ENCODE results near the gene RHCG. TPM values are rescaled to one million over a fixed set of nuclear protein-coding genes. Genes with fewer than 3 reads are reported as not detected.

The RHCG gene
- total RNA-seq (2014; rRNA removed; shearing (Covaris generic)) = not detected in 2 replicates

DNA sequence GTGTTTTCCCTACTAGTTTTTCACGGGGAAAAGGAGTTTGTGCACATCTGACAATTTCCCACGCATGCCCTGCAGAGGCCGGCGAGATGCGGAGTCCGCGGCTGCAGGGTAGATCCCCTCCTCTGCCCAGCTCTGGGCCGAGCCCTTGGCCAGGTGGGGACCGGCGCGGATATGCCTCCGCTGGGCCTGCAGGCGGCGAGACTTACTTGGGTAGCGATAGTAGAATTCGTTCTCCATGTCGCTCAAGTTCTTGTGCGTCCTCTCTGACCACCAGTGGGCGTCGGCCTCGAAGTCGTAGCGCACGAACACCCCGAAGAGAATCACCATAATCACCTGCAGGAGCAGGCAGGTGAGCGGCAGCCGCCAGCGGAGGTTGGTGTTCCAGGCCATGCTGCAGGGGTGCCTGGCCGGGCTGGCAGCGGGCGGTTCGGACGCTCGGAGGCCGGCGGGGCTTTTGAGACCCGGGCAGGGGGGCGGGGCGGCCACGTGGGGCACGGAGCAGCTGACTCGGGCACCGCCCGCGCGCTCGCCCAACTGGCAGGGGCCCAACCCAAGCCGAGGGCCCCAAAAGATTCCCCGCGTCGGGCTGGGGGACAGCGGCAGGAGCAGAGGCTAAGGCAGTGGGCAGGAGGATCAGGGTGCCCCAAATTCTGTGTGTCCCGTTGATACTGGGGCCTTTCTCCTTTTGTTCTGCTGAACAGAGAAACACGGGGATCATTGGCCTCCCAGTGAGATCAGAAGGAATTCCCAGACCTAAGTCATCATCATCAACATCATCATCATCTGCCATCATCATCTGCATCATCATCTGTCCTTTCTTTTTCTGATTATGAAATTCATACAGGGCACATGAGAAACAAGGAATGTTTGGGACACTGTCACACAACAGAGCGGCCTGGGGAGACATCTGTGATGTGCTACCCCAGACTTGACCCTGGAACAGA is at the start of gene RHCG:
TSS of gene RHCG (minus strand) at position 429 of the 944 bp plus-strand sequence. CDS start at position 390, 39 bp downstream.
- no peak for DNase-seq (ENCODE audit: low spot score)

DNA sequence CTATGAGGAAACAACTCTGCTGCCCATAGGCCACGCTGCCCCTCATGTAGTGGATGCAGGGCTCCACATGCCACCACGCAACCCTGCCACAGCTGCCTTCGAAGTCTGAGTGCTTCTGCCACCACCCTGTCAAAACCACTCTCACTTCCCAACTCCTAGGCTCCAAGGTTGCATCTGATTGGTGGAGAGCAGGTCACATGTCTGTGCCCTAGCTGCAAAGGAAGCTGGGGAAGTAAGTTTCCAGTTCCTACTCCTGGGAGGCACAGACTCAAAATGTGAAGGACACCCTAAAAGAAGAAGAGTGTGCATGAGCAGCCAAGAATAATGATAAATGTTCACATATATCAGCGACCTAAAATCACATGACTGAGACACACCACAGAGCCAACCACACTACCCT is 47.0 kb upstream of the RHCG start:
- no peak for DNase-seq (ENCODE audit: low spot score)

DNA sequence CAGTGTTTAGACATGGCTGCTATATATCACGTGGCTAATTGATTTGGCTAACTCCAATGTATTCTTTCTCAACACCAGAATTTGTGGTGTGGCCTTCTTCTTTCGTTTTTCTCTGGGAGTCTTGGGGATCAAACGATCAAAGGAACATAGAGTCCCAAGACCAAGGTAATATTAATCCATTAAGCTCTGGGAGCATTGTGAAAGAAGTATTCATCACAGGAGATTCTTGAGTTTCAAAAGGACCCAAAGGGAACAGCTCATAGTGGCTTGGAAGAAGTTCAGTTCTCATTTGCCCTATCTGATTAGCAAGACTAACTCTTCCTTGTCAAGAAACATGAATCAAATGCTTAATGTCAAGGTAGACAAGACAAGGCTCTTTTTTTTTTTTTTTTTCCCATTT is 46.0 kb upstream of the RHCG start:
- no peak for DNase-seq (ENCODE audit: low spot score)

DNA sequence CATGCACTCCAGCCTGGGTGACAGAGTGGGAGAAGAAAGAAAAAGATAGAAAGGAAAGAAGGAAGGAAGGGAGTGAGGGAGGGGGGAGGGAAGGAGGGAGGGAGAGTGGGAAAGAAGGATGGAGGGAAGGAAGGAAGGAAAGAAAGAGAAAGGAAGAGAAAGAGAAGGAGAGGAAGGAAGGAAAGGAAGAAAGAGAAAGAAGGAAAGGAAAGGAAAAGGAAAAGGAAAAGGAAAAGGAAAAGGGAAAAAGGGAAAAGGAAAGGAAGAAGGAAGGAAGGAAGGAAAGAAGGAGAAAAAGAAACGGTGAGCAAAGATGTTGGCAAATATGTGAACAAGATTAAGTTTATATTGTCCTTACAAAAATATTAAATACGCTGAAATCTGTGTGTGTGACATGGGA is 42.6 kb upstream of the RHCG start:
- no peak for DNase-seq (ENCODE audit: low spot score)

DNA sequence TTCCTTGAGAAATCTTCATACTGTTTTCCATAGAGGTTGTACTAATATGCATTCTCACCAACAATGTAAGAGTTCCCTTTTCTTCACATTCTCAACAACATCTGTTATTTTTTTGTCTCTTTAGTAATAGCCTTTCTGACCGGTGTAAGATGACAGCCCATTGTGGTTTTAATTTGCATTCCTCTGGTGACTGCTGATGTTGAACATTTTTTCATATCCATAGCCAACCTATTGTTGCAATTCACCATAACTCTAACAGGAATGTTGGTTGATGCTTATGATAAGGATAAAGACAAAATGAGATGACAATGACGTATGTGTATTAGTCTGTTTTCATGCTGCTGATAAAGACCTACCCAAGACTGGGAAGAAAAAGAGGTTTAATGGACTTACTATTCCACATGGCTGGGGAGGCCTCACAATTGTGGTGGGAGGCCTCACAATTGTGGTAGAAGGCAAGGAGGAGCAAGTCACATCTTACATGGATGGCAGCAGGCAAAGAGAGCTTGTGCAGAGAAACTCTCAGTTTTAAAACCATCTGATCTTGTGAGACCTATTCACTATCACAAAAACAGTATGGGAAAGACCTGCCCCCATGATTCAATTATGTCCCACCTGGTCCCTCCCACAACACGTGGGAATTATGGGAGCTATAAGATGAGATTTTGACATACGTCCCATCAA is 37.6 kb upstream of the RHCG start:
- DNase-seq (ENCODE audit: low spot score) = no peak

DNA sequence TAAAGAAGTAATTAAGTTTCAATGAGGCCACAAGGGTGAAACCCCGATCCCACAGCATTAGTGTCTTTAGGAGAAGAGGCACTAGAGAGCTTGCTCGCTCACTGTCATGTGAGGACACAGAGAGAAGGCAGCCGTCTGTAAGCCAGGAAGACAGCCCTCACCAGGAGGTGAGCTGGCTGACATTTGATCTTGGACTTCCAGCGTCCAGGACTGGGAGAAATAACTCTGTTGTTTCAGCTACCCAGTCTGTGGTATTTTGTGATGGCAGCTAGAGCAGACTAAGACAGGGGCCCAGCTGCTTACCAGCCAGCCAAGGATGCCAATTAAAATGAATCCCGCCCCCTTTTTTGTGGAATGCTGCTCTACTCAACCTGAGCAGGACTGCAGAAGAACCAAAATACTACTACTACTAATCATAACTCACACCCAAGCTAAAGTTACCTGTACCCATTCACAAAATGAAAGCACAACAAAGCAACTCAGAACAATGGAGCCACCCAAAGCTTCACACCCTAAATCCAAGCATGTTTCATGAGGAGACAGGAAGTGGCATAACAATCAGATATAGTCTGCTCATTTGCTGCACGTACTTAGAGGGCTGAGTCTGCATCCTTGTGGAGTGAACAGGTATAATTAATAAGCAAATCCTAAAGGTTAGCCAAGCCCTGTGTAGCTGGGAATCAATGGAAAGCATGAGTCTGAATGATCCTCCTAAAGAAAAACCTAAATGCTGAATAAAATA is 35.6 kb upstream of the RHCG start:
- no peak for DNase-seq (ENCODE audit: low spot score)

DNA sequence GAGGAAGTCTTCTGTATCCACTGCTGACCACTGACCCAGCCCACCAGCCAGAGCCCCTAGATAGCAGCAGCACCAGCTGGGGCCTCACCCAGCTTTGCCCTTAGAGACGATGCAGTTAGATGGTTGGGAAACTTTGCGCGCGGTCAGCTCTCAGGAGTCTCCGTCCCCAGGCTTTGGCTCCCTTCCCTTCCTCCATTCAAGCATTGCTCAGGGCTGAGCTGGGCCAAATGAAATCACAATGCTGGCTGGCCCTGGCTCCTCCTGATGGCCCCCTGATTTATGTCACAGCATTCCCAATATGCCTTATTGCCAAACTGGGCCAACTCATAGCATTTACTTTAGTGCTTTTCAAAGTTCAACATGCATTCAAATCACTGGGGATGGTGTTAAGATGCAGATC is 34.6 kb upstream of the RHCG start:
- no peak for DNase-seq (ENCODE audit: low spot score)

DNA sequence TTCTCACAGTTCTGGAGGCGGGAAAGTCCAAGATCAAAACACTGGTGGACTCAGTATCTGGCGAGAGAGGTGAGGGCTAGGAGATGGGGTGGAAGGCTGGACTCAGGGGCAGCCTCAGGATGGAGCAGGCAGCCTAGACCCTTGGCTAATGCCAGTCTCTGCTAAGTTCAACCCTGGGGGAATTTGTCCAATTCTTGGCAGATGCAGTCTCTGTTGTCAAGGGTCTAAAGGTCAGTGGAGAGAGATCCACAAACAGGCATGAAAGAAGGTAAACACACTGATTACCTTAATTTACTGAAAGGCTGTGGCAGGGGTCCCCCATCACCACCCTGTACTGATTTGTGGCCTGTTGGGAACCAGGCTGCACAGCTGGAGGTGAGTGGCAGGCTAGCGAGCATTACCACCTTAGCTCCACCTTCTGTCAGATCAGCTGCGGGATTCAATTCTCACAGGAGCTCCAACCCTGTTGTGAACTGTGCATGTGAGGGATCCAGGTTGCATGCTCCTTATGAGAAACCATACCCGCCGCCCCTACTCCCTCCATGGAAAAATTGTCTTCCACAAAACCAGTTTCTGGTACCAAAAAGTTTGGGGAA is 32.5 kb upstream of the RHCG start:
- DNase-seq (ENCODE audit: low spot score) = no peak

DNA sequence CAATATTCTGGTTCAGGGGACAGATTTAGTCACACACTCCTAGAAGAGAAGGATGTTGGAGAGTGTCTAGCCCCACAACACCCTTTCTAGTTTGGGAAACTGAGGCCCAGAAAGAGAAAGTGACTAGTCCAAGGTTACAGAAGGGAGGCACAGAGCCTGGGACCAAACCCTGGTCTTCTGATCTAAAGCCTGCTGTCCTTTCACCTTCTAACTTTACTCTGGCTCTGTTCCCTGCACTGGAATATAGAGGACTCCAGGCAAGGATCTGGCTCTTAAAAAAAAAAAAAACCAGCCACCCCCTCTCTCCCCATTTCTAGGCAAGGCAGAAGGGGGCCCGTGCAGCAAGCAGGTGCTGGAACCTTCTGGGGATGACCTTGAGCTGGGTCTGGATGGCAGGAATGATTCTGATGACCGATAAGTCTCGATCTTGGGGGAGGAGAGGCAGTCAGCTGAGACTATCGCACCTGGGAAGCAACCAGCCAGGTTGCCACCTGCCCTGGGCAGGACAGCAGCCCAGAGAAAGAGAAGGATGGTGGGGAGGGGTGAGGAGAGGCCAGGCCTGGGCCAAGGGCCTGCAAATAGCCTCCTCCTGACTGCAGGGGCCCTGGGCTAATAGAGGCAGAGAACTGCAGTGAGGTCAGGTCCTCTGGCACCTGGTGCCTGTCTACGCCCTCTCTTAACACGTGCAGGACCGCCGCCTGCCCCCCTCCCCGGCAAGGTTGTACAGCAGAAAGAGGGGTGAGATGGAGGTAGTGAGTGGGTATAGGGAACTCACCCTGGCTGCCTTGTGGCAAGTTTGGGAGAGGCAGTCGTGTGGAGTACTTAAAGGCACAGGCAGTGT is 30.4 kb upstream of the RHCG start:
- no peak for DNase-seq (ENCODE audit: low spot score)

DNA sequence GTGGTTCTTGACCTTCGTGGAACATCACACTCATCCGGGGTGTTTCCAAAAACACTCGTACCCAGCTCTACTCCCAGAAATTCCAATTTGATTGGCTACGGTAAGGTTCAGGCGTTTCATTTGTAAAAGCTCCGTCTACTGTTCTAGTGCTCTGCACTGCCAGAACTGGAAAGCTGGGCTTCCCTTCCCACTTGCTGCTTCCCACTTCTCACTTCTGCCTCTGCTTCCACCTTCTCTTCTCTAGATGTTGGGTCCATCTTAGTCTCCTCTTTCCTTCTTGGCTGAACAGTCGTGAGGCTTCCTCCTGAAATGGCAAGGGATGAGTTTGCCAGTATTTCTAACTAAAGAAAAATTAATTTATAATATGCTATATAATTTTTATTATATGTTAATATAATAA is 29.8 kb upstream of the RHCG start:
- no peak for DNase-seq (ENCODE audit: low spot score)

DNA sequence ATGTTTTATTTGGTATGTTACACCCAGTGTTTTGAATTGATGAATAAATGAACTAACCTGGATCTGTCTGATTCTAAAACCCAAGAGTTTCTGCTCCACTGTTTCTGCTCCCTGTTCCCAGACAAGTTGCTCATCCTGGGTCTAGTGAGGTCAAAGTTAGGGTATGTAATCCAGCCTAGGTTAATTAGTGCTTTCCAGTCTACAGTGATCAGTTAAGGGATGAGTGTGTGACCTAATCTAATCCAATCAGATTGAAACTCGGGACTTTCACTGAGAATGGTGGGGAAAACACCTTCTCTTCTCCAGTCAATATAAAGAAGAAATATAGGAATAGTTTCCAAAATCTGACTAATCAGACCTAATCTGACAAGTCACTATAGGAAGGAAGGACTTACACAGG is 27.8 kb upstream of the RHCG start:
- DNase-seq (ENCODE audit: low spot score) = no peak

DNA sequence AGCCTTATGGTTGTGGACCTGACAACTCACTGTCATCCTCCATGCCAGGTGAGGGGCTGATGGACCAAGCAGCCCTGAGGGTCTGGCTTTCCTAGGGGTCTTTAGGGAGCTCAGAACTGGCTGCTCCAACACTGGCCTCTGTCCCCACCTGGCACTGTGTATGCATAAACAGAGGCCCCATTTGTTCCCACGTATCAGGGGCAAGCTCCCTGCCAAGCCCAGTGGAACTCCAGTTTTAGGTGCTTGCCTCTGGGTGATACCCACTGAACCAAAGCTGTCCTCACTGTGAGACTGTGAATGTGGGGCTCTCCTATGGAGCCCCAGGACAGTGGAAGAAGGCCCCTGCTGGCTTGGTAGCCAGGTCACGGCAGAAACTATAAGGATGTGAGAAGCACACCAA is 26.7 kb upstream of the RHCG start:
- no peak for DNase-seq (ENCODE audit: low spot score)

DNA sequence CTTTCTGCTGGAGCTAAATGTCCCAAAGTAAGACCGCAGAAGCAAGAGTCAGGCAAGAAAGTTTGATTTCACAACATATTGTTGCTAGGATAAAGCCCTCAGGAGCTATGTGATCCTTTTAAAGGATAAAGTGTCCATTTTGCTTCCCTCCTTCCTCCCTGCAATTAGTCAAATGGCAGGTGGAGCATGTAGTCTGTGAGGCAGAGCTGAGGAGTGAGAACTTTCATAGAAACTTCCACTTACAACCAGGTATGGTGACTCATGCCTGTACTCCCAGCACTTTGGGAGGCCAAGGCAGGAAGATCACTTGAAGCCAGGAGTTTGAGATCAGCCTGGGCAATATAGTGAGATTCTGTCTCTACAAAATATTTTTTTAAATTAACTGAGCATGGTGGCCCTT is 25.2 kb upstream of the RHCG start:
- DNase-seq (ENCODE audit: low spot score) = no peak

DNA sequence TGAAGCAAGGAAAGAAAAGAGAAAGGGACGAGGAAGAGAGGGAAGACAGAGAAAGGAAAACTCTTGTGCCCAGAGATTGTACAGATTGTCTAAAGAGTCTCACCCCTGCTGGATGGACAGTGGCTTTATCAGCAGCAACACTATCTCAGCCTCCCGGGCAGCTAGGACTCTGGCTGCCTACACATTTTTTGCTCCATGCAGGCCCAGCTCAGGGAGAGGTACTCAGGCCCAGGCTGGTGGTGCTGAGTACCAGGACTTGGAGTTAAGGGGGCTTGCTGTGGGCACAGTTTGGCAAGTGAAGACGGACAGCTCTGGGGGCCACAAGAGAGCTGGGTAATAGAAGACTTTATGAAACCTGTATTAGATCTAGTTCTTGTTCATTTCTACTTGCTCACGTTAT is 19.1 kb upstream of the RHCG start:
- no peak for DNase-seq (ENCODE audit: low spot score)

DNA sequence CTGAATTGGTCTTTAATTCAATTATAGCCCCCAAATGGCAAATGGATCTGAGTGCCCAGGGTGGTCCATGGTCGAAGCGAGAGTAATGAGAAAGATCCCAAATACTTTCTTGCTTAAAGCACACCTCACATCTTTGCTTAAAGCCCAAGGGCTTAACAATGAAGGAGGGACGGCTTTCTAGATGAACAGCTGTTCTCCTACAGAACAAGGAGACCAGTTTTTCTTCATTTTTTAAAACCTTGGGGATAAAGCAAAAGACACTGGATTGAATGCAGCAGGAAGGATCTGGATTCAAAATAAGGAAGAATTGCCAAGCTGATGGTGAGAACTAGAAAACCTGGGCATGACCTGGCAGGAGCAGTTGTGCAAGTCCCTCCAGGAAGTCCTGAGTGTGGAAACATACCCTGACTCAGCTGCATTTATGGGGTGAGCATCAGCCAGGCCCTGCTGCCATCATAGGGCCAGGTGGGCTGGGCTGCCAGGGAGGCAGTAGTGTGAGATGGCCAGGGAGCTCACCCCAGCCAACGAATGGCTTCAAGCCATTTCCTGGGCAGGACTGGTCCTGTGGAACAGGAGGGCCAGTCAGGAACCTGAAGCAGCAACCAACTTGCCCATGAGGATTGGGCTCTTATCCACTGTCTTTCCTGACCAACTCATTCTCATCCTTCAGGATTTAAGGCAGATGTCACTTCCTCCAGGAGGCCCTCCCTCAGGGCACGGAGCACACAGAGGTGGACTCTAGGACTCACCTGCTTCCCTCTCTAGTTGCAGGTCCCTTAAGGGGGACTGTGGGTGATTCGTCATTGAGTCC is 18.4 kb upstream of the RHCG start:
- peak; percentile 27 for DNase-seq (ENCODE audit: low spot score)

DNA sequence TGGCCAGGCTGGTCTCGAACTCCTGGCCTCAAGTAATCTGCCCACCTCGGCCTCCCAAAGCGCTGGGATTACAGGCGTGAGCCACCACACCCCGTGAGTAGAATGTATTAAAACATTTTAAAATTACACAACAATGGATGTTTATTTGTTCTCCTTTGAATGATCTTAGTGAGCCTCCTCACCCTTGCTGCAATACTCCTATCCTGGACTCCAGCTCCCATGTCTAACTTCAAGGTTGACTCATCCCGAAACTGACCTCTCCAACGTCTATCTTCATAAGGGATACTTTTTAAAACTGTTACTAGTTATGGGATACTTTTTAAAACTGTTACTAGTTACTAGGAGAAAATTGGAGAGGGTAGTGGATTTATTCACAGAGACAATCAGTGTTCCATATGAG is 17.8 kb upstream of the RHCG start:
- DNase-seq (ENCODE audit: low spot score) = no peak

DNA sequence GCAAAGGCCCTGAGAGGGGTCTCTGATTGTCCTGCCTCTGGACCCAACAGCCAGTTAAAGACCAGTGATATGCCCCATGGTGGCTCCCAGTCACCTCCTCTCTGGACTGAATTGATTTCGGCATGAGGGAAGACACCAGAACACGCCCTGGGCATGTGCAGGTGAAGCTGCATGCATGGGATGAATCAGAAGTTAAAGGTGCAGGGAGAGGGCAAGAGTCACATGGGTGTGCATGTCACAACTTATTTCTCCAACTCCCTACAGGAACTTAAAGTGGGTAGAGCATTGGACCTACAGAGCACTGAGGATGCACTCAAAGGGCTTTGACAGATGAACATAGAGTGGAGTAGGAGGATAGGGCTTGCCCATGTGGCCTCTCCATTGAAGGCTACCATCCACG is 16.9 kb upstream of the RHCG start:
- DNase-seq (ENCODE audit: low spot score) = no peak

DNA sequence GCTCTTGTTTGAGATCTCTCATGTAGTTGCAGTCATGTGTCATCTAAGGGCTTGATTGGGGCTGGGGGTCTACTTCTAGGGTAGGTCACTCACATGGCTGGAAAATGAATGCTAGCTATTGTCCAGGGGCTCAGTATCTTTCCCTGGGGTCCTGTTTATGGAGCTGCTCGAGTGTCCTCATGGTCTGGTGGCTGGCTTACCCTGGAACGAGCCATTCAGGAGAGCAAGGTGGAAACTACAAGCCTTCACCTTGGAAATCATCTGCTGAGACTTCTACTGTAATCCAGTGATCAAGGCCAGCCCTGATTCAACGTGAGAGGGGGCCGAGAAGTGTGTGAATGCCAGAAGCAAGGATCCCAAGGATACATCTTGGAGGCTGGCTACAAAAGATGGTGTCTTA is 16.2 kb upstream of the RHCG start:
- no peak for DNase-seq (ENCODE audit: low spot score)

DNA sequence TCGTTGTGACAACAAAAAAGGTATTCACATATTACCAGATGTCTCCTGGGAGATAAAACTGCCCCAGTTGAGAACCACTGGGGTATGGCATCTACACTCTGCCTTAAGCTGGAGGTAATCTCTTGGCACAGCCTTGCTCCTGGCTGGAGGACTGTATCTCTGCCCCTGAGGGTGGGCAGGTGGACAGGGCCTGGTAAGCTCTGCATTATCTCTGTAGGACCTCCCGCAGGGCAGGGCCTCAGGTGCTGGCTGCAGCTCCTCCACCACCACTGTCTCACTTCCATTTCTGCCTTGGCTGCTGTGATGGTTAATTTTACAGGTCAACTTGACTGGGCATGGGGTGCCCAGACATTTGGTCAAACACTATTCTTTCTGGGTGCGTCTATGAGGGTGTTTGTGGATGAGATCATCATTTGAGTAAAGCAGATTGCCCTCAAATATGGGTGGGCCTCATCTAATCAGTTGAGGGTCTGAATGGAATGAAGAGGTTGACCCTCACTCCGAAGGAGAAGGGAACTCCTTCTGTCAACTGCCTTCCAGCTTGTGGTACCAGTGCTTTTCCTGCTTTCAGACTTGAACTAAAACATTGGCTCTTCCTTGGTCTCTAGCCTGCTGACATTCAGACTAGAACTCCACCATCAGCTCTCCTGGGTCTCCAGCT is 9.8 kb upstream of the RHCG start:
- DNase-seq (ENCODE audit: low spot score) = no peak

DNA sequence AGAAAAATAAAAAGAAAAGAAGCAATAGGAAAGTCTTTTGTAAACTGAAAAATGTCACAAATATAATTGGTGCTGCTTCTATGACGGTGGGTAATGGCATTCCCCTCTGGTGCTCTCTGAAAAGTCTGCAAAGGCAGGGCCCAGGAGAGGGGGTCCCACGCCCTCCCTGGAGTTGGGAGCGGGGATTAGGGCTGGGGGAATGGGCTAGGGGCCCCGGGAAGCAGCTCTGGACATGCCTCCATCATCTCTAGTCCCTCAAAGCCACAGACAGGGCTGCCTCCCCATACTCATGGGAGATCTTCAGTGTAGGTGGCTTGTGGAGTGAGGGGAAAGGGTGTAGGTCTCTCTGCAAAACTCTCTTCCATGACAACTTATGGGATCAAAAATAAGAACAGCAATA is 7.8 kb upstream of the RHCG start:
- DNase-seq (ENCODE audit: low spot score) = no peak
